HepG2 (cell line): ENCODE measurements around the gene MAP3K4. TPM values are rescaled to one million over a fixed set of nuclear protein-coding genes. Genes with fewer than 3 reads are reported as not detected.

Experiments
- ATAC-seq: fragments of 200-7000 bp; cut with Tn5 transposase; 3 replicates; pipeline ENCODE4 v1.9.1; 2020; ENCODE audit warnings: mild to moderate bottlenecking, moderate library complexity
- BruUV-seq: library from RNA; stranded (reverse); fragments of 400-500 nt; replicated peaks from 2 replicates; lab custom pipeline; 2021; lab: Mats Ljungman, UMichigan
- CTCF ChIA-PET: fragments of 300-600 bp; formaldehyde crosslinking; extraction: SDS; loops from one replicate; lab custom pipeline; 2021; ENCODE audit warnings: low total read pairs, inconsistent platforms, low intra/inter-chr PET ratio; lab: Yijun Ruan, JAX
- POLR2A ChIA-PET: fragments of 350-600 bp; sonication (Branson Sonifier 250); formaldehyde crosslinking; loops from one replicate; lab custom pipeline; 2020; ENCODE audit warnings: antibody characterized with exemption, inconsistent platforms; lab: Yijun Ruan, JAX
- DNase-seq: peaks from one replicate; pipeline ENCODE4 v3.0.0-alpha.2; 2015; ENCODE audit warnings: low spot score
- FAIRE-seq: peaks from 3 replicates; lab custom pipeline; 2011; peaks lifted over from hg19 to GRCh38; lab: Jason Lieb, UNC
- H2AFZ ChIP-seq: one replicate; pipeline ENCODE4 v1.6.1; 2011; ENCODE audit warnings: low read length, inconsistent platforms
- H3K27ac ChIP-seq: fragments of 300-600 bp; 3 replicates; pipeline ENCODE4 v1.8.0; 2011; ENCODE audit warnings: mixed run types, mild to moderate bottlenecking, mixed read lengths, low read length, inconsistent platforms; ENCODE audit not compliant: insufficient read depth; ENCODE audit errors: extremely low read length
- H3K27me3 ChIP-seq, 2 experiments: fragments of 200-600 bp in 1 of 2; 2 replicates in 1 of 2; 3 replicates in 1 of 2; pipeline versions ENCODE4 v1.6.0 to v1.8.0; 2011; ENCODE audit warnings: low read length in 2 of 2, mild to moderate bottlenecking in 2 of 2, moderate library complexity in 2 of 2, inconsistent platforms in 1 of 2; ENCODE audit not compliant: insufficient read depth in 2 of 2, control insufficient read depth in 1 of 2
- H3K36me3 ChIP-seq, 2 experiments: fragments of 200-600 bp in 1 of 2; replicated peaks in 1 of 2; 2 replicates in 1 of 2; 3 replicates in 1 of 2; pipeline versions ENCODE4 v1.5.1 to v1.8.0; 2011; ENCODE audit warnings: low read length in 2 of 2, inconsistent platforms in 1 of 2; ENCODE audit not compliant: insufficient read depth in 2 of 2, control insufficient read depth in 1 of 2
- H3K4me1 ChIP-seq: 2 replicates; pipeline ENCODE4 v1.5.1; 2012; ENCODE audit warnings: low read length, inconsistent platforms; ENCODE audit not compliant: insufficient read depth
- H3K4me2 ChIP-seq: 2 replicates; pipeline ENCODE4 v1.6.0; 2011; ENCODE audit warnings: low read depth, low read length, inconsistent platforms
- H3K4me3 ChIP-seq, 3 experiments: fragments of 200-600 bp in 1 of 3; sonication (generic), shearing (Covaris generic) in 1 of 3; replicated peaks in 1 of 3; 2 replicates each; pipeline ENCODE4 v1.5.1; 2011 to 2016; ENCODE audit warnings: low read length in 3 of 3, inconsistent platforms in 2 of 3, low read depth in 2 of 3, mild to moderate bottlenecking in 2 of 3, control low read depth in 1 of 3, mixed read lengths in 1 of 3; ENCODE audit not compliant: insufficient read depth in 1 of 3
- H3K79me2 ChIP-seq: one replicate; pipeline ENCODE4 v1.6.1; 2011; ENCODE audit warnings: low read length, inconsistent platforms; ENCODE audit not compliant: insufficient read depth
- H3K9ac ChIP-seq: 2 replicates; pipeline ENCODE4 v1.6.0; 2011; ENCODE audit warnings: mild to moderate bottlenecking, low read depth, low read length, inconsistent platforms; ENCODE audit not compliant: insufficient read depth
- H3K9me3 ChIP-seq: 2 replicates; pipeline ENCODE4 v1.5.1; 2012; ENCODE audit warnings: mild to moderate bottlenecking, low read length
- H4K20me1 ChIP-seq: 2 replicates; pipeline ENCODE4 v1.6.0; 2011; ENCODE audit warnings: inconsistent platforms, mild to moderate bottlenecking, low read length, moderate library complexity; ENCODE audit not compliant: insufficient read depth
- CC2D1A ChIP-seq: sonication (generic); formaldehyde crosslinking; IDR thresholded peaks from 2 replicates; pipeline ENCODE4 v1.8.1; 2023; ENCODE audit warnings: mild to moderate bottlenecking, missing genetic modification reagents
- CENPX ChIP-seq: sonication (generic); formaldehyde crosslinking; IDR thresholded peaks from 2 replicates; pipeline ENCODE4 v1.9.0; 2021; ENCODE audit warnings: mild to moderate bottlenecking, missing genetic modification reagents, moderate library complexity
- ERF ChIP-seq: IDR thresholded peaks from 2 replicates; pipeline ENCODE4 v1.6.1; 2018; ENCODE audit warnings: missing biosample characterization, missing genetic modification reagents
- GMEB2 ChIP-seq: IDR thresholded peaks from 2 replicates; pipeline ENCODE4 v1.6.1; 2016; ENCODE audit warnings: missing biosample characterization, missing genetic modification reagents, low read depth
- GTF2F1 ChIP-seq: fragments of 150-350 bp; IDR thresholded peaks from 2 replicates; pipeline ENCODE4 v1.6.1; 2014; ENCODE audit warnings: low read length
- HDAC1 ChIP-seq: sonication (generic); formaldehyde crosslinking; IDR thresholded peaks from 2 replicates; pipeline ENCODE4 v1.5.1; 2020; ENCODE audit warnings: mild to moderate bottlenecking, missing genetic modification reagents
- HNRNPLL ChIP-seq: fragments of 200-400 bp; formaldehyde crosslinking; IDR thresholded peaks from 2 replicates; pipeline ENCODE4 v1.6.1; 2017; ENCODE audit warnings: mild to moderate bottlenecking, low read depth, low read length; ENCODE audit not compliant: poor library complexity, severe bottlenecking
- NFE2 ChIP-seq: sonication (generic); formaldehyde crosslinking; IDR thresholded peaks from 2 replicates; pipeline ENCODE4 v1.4.0; 2020; ENCODE audit warnings: missing genetic modification reagents
- NFRKB ChIP-seq: fragments of 450-650 bp; IDR thresholded peaks from 2 replicates; pipeline ENCODE4 v1.6.1; 2017
- NR1H2 ChIP-seq: sonication (generic); formaldehyde crosslinking; IDR thresholded peaks from 2 replicates; pipeline ENCODE4 v1.8.1; 2022; ENCODE audit warnings: low read depth, missing genetic modification reagents, borderline replicate concordance
- RBAK ChIP-seq: sonication (generic); formaldehyde crosslinking; IDR thresholded peaks from 2 replicates; pipeline ENCODE4 v1.5.1; 2020; ENCODE audit warnings: mild to moderate bottlenecking, missing genetic modification reagents
- SAFB2 ChIP-seq: sonication (generic); formaldehyde crosslinking; IDR thresholded peaks from 2 replicates; pipeline ENCODE4 v1.5.1; 2020; ENCODE audit warnings: missing genetic modification reagents, low read depth, mild to moderate bottlenecking, borderline replicate concordance
- SIX4 ChIP-seq: sonication (generic); formaldehyde crosslinking; IDR thresholded peaks from 2 replicates; pipeline ENCODE4 v1.4.0; 2020; ENCODE audit warnings: missing genetic modification reagents
- ZNF205 ChIP-seq: IDR thresholded peaks from 2 replicates; pipeline ENCODE4 v1.6.1; 2018; ENCODE audit warnings: missing biosample characterization, missing genetic modification reagents
- ZNF564 ChIP-seq: sonication (generic); formaldehyde crosslinking; IDR thresholded peaks from 2 replicates; pipeline ENCODE4 v1.8.1; 2023; ENCODE audit warnings: mild to moderate bottlenecking, missing genetic modification reagents
- ZNF660 ChIP-seq: sonication (generic); formaldehyde crosslinking; IDR thresholded peaks from 2 replicates; pipeline ENCODE4 v1.5.1; 2020; ENCODE audit warnings: mild to moderate bottlenecking, low read depth, missing genetic modification reagents, borderline replicate concordance
- ZNF710 ChIP-seq: sonication (generic); formaldehyde crosslinking; IDR thresholded peaks from 2 replicates; pipeline ENCODE4 v1.5.0; 2020; ENCODE audit warnings: mild to moderate bottlenecking, missing genetic modification reagents, borderline replicate concordance
- WGBS: methylation state at CpG from one replicate; pipeline ENCODE4 v1.1.6; 2017; ENCODE audit warnings: low lambda C conversion rate; 5-methylcytosine and 5-hydroxymethylcytosine counted together
- in situ Hi-C: cut with HindIII; loops from 2 replicates; pipeline ENCODE4 v1.10.0; 2017; ENCODE audit warnings: low pct_unique_long_range_greater_than_20kb; ENCODE audit not compliant: extremely low pct_ligation_motif_present
- intact Hi-C: fragments of 100-400 bp; cut with micrococcal nuclease; formaldehyde crosslinking; loops from one replicate; pipeline ENCODE4 v1.10.0; 2022; ENCODE audit not compliant: unreplicated experiment
- polyA plus RNA-seq, 8 experiments: library from polyadenylated mRNA; depleted of rRNA in 3 of 8; stranded (reverse) in 7 of 8; unstranded in 1 of 8; fragments of >200 nt; fragmentation: Illumina TruSeq in 4 of 8; extraction: Trizol in 4 of 8; gene quantifications; 2 replicates each; pipeline versions ENCODE4 v1.2.1 to v1.2.3, GENCODE V29; 2011 to 2016; ENCODE audit warnings: low read depth in 4 of 8, missing spikeins in 1 of 8, mixed read lengths in 1 of 8; ENCODE audit not compliant: insufficient read depth in 1 of 8
- total RNA-seq, 5 experiments: library from RNA; depleted of rRNA; stranded (reverse); fragments of >200 nt; fragmentation: Illumina TruSeq; extraction: Trizol; gene quantifications; 2 replicates each; pipeline ENCODE4 v1.2.3, GENCODE V29; 2016; ENCODE audit warnings: low read depth in 1 of 5
- TF ChIP-seq, protein P1 (sequence below): sonication (generic); formaldehyde crosslinking; conservative IDR thresholded peaks from 2 replicates; pipeline ENCODE4 v1.8.1; 2023; ENCODE audit warnings: missing genetic modification reagents

The MAP3K4 gene
- total and polyA plus RNA-seq, 2 of the 13 experiments (the other 11 are each of a cell fraction or from before 2014, with no cell fraction given): 12.9 to 33.6 TPM

GRCh38 chr6:160986851-160987250 lies 4.7 kb upstream of the MAP3K4 start:
- ChIA-PET POLR2A (no interaction called here), CTCF (no interaction called here)
- WGBS: 16% methylated on average over 3 of the region's 3 CpGs
- DNase-seq (no peak), ATAC-seq (no peak), FAIRE-seq (no peak)
- H3K79me2 ChIP-seq: no peaks in the 10 kb centered on the region
- no peak overlapping the region for H2AFZ ChIP-seq
- TF ChIP-seq NFE2 (CRISPR knock-in tag): no peak
- TF ChIP-seq RBAK (CRISPR knock-in tag): no peak
- TF ChIP-seq HDAC1 (CRISPR knock-in tag): no peak
- no peak for TF ChIP-seq ZNF205
- TF ChIP-seq ZNF710 (CRISPR knock-in tag): no peak
- TF ChIP-seq HNRNPLL: no peak
- no peak for TF ChIP-seq NR1H2 (CRISPR knock-in tag)
- TF ChIP-seq GTF2F1: no peak
- TF ChIP-seq CENPX (CRISPR knock-in tag): no peak
- TF ChIP-seq NFRKB: no peak
- TF ChIP-seq SIX4: no peak
- no peak for TF ChIP-seq SAFB2 (CRISPR knock-in tag)
- no peak for TF ChIP-seq GMEB2 (CRISPR knock-in tag)
- TF ChIP-seq ZNF564 (CRISPR knock-in tag): no peak
- TF ChIP-seq ERF (CRISPR knock-in tag): no peak
- no peak for TF ChIP-seq CC2D1A (CRISPR knock-in tag)
- TF ChIP-seq, protein P1, sequence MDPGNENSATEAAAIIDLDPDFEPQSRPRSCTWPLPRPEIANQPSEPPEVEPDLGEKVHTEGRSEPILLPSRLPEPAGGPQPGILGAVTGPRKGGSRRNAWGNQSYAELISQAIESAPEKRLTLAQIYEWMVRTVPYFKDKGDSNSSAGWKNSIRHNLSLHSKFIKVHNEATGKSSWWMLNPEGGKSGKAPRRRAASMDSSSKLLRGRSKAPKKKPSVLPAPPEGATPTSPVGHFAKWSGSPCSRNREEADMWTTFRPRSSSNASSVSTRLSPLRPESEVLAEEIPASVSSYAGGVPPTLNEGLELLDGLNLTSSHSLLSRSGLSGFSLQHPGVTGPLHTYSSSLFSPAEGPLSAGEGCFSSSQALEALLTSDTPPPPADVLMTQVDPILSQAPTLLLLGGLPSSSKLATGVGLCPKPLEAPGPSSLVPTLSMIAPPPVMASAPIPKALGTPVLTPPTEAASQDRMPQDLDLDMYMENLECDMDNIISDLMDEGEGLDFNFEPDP (CRISPR knock-in tag): no peak
- no peak for TF ChIP-seq ZNF660
- H3K36me3 ChIP-seq: no peaks in the 10 kb centered on the region
- peaks cover 23% of the 10 kb centered on the region for H3K9me3 ChIP-seq
- no peak overlapping the region for H3K4me2 ChIP-seq
- H3K27me3 ChIP-seq: peaks cover 0 to 13% of the 10 kb centered on the region in 2 experiments; a peak in 2 of 5 replicates
- in situ Hi-C loops (no loop called here), intact Hi-C loops (no loop called here)
- H3K9ac ChIP-seq: no peak overlapping the region
- H3K27ac ChIP-seq: no peak overlapping the region
- BruUV-seq: no TSS peak
- H4K20me1 ChIP-seq: no peaks in the 10 kb centered on the region
- no peak overlapping the region for H3K4me3 ChIP-seq
- H3K4me1 ChIP-seq: peaks cover 6% of the 10 kb centered on the region; the same call in 1 of the 2 replicates
